ENCODE data around the gene ZBED4.

The ZBED4 gene

DNA sequence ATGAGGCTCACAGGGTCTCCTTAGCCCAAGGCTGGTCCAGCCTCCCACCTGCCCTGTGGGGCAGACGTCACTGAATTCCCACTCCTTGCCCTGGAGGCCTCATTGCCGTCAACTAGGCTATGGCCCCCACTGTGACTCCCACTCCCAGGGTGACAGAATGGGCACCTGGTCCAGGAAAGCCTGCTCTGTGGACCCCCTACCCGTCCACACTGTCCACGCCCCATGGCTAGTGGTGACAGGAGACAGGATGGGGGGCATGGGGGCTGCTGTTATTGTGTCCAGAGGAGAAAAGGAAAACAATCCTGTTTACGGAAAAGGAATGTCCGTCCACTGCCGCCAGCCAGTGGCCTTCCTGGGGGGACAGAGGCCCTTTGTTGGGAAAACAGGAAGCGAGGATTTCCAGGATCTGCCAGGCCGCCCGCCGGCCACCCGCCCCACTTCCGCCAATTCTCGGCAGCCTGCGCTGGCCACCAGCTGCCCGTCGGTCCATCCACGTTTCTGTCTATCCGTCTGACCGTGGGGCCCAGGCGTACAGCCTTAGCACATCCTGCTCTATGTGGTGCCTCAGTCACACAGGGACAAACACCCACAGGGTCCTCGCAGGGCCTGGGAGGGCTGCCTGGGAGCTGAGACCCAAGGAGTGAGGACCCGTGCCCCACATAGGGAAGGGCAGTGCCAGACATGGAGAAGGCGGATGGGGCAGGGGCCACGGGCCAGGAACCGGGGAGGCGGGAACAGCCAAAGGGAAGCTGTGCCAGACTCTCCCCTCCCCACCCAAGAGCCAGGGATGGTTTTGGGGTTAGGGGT is 84.3 kb downstream of the ZBED4 start:
- TF ChIP-seq, protein P1, sequence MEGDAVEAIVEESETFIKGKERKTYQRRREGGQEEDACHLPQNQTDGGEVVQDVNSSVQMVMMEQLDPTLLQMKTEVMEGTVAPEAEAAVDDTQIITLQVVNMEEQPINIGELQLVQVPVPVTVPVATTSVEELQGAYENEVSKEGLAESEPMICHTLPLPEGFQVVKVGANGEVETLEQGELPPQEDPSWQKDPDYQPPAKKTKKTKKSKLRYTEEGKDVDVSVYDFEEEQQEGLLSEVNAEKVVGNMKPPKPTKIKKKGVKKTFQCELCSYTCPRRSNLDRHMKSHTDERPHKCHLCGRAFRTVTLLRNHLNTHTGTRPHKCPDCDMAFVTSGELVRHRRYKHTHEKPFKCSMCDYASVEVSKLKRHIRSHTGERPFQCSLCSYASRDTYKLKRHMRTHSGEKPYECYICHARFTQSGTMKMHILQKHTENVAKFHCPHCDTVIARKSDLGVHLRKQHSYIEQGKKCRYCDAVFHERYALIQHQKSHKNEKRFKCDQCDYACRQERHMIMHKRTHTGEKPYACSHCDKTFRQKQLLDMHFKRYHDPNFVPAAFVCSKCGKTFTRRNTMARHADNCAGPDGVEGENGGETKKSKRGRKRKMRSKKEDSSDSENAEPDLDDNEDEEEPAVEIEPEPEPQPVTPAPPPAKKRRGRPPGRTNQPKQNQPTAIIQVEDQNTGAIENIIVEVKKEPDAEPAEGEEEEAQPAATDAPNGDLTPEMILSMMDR (IDR thresholded peaks at IDR 0.05; ENCODE audit: extremely low read depth, missing control alignments): no peak
- DNase-seq (ENCODE audit: low spot score): no peak

DNA sequence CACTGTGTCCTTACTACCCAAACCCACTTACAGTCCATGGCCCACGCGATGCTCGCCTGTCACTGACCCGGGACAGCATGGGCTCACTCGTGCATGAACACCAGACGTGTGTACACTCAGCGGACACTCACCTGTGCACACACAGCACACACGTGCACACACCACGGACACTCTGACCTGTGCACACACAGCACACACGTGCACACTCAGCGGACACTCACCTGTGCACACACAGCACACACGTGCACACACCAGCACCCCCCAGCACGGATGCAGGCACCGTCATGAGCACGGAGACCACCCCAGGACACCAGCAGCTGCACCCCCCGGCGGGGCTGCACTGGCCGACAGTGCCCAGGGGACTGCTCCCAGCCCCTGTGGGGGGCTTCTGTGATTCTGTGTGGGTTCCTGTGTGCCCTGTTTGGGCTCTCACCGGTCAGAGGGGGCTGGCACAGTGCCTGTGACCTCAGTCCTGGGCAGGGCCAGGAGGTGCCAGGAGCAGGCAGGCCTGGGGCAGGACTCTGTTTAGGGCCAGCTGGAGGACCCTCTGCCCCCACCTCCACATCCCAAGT is 85.0 kb downstream of the ZBED4 start:
- TF ChIP-seq, protein P1 (IDR thresholded peaks at IDR 0.05; ENCODE audit: extremely low read depth, missing control alignments): no peak
- no peak for DNase-seq (ENCODE audit: low spot score)
